GM12878 (cell line): ENCODE results near the gene DPY19L2. TPM values are rescaled to one million over a fixed set of nuclear protein-coding genes. Genes with fewer than 3 reads are reported as not detected.
A peak's percentile ranks its signal among the peaks of the same experiment; 100 is the strongest.
"Not testable (repeated sequence)": the region's sequence is repeated elsewhere in the genome, so short reads cannot be mapped to it uniquely, and the experiment has no call there.

Experiments
- ATAC-seq: fragments of 200-7000 bp; cut with Tn5 transposase; 3 replicates; pipeline ENCODE4 v1.9.1; 2020; ENCODE audit warnings: mild to moderate bottlenecking, moderate library complexity
- BruUV-seq: library from RNA; stranded (reverse); fragments of 400-500 nt; replicated peaks from 2 replicates; lab custom pipeline; 2021; lab: Mats Ljungman, UMichigan
- CTCF ChIA-PET: fragments of 300-600 bp; sonication (Branson Sonifier 250); formaldehyde crosslinking; extraction: SDS; loops from one replicate; lab custom pipeline; 2021; ENCODE audit warnings: inconsistent platforms; lab: Yijun Ruan, JAX
- POLR2A ChIA-PET: fragments of 350-600 bp; formaldehyde crosslinking; extraction: SDS; loops from one replicate; lab custom pipeline; 2021; ENCODE audit warnings: inconsistent platforms; lab: Charles Lee
- RAD21 ChIA-PET: fragments of 300-600 bp; sonication (Branson Sonifier 250); formaldehyde crosslinking; loops from one replicate; lab custom pipeline; 2023; ENCODE audit warnings: antibody characterized with exemption; ENCODE audit not compliant: unreplicated experiment; lab: Charles Lee
- SMC1A ChIA-PET: fragments of 300-600 bp; sonication (Branson Sonifier 250); formaldehyde crosslinking; loops from one replicate; lab custom pipeline; 2023; ENCODE audit not compliant: unreplicated experiment, uncharacterized antibody; lab: Charles Lee
- DNase-seq: peaks from one replicate; pipeline ENCODE4 v3.0.0-alpha.2; 2011; ENCODE audit warnings: low read depth, low spot score
- FAIRE-seq: peaks from 3 replicates; lab custom pipeline; 2011; peaks lifted over from hg19 to GRCh38; lab: Jason Lieb, UNC
- H2AFZ ChIP-seq: 2 replicates; pipeline ENCODE4 v1.6.0; 2011; ENCODE audit warnings: low read depth, low read length, control low read depth; ENCODE audit not compliant: control insufficient read depth
- H3K27ac ChIP-seq: 2 replicates; pipeline ENCODE4 v1.5.1; 2011; ENCODE audit warnings: control low read depth; ENCODE audit not compliant: control insufficient read depth, insufficient read depth
- H3K27me3 ChIP-seq, 2 experiments: replicated peaks in 1 of 2; 2 replicates each; pipeline versions ENCODE4 v1.6.0 to v1.6.1; 2011; ENCODE audit warnings: low read length in 1 of 2; ENCODE audit not compliant: control insufficient read depth in 2 of 2, insufficient read depth in 2 of 2
- H3K36me3 ChIP-seq, 2 experiments: 2 replicates each; pipeline ENCODE4 v1.5.1; 2011; ENCODE audit warnings: low read length in 1 of 2; ENCODE audit not compliant: control insufficient read depth in 2 of 2, insufficient read depth in 2 of 2
- H3K4me1 ChIP-seq: 2 replicates; pipeline ENCODE4 v1.6.1; 2011; ENCODE audit warnings: mild to moderate bottlenecking, low read length, moderate library complexity, mixed read lengths; ENCODE audit not compliant: control insufficient read depth, insufficient read depth
- H3K4me2 ChIP-seq: 2 replicates; pipeline ENCODE4 v1.6.0; 2011; ENCODE audit warnings: control low read depth; ENCODE audit not compliant: control insufficient read depth, insufficient read depth
- H3K4me3 ChIP-seq: fragments of 200-600 bp; sonication (generic); 2 replicates; pipeline ENCODE4 v1.5.1; 2016
- H3K79me2 ChIP-seq: 2 replicates; pipeline ENCODE4 v1.6.0; 2011; ENCODE audit warnings: low read length; ENCODE audit not compliant: control insufficient read depth, insufficient read depth
- H3K9ac ChIP-seq: 2 replicates; pipeline ENCODE4 v1.8.0; 2011; ENCODE audit warnings: low read length, control low read depth, mixed read lengths; ENCODE audit not compliant: control insufficient read depth, insufficient read depth
- H3K9me3 ChIP-seq: replicated peaks from 3 replicates; pipeline ENCODE4 v1.5.1; 2011; ENCODE audit warnings: mild to moderate bottlenecking, low read length; ENCODE audit not compliant: control insufficient read depth, insufficient read depth
- H4K20me1 ChIP-seq: 2 replicates; pipeline ENCODE4 v1.6.0; 2011; ENCODE audit not compliant: control insufficient read depth, insufficient read depth
- HDAC6 ChIP-seq: fragments of 200-600 bp; sonication (generic); IDR thresholded peaks from one replicate; pipeline ENCODE4 v1.8.0; 2017; ENCODE audit warnings: antibody characterized with exemption; ENCODE audit not compliant: unreplicated experiment
- WGBS: methylation state at CpG from one replicate; pipeline ENCODE4 v1.1.6; 2016; ENCODE audit warnings: low lambda C conversion rate; ENCODE audit not compliant: insufficient replicate concordance, insufficient coverage; ENCODE audit errors: missing lambda C conversion rate; 5-methylcytosine and 5-hydroxymethylcytosine counted together
- in situ Hi-C: fragments of 300-500 bp; cut with MboI; formaldehyde crosslinking; loops from 9 replicates; pipeline ENCODE4 v1.14.3; 2018; ENCODE audit warnings: mixed read lengths
- intact Hi-C: fragments of 100-400 bp; cut with micrococcal nuclease; formaldehyde crosslinking; loops from one replicate; pipeline ENCODE4 v1.14.2; 2022; ENCODE audit not compliant: unreplicated experiment
- polyA plus RNA-seq, 11 experiments: library from polyadenylated mRNA; depleted of rRNA in 4 of 11; unstranded in 6 of 11; stranded (reverse) in 5 of 11; fragments of >200 nt; fragmentation: Nextera tagmentation in 4 of 11; fragmentation: Illumina TruSeq in 1 of 11; extraction: Ambion mirVana in 4 of 11; extraction: Trizol in 1 of 11; gene quantifications; 1 replicate in 1 of 11; 2 replicates in 10 of 11; pipeline versions ENCODE4 v1.2.1 to v1.2.3, GENCODE V29; 2011 to 2016; ENCODE audit warnings: inconsistent platforms in 2 of 11, missing spikeins in 2 of 11, low read depth in 1 of 11
- total RNA-seq, 4 experiments: library from RNA; depleted of rRNA in 3 of 4; stranded (reverse); fragments of >200 nt in 3 of 4; fragmentation: Illumina TruSeq in 1 of 4; extraction: Trizol in 1 of 4; gene quantifications; 2 replicates each; pipeline versions ENCODE4 v1.2.1 to v1.2.3, GENCODE V29; 2013 to 2021

The DPY19L2 gene
- total and polyA plus RNA-seq, 10 of the 15 experiments (the other 5 are each of a cell fraction or from before 2014, with no cell fraction given) = 0.04 to 1.0 (median 0.18) TPM; not detected in 4

DNA sequence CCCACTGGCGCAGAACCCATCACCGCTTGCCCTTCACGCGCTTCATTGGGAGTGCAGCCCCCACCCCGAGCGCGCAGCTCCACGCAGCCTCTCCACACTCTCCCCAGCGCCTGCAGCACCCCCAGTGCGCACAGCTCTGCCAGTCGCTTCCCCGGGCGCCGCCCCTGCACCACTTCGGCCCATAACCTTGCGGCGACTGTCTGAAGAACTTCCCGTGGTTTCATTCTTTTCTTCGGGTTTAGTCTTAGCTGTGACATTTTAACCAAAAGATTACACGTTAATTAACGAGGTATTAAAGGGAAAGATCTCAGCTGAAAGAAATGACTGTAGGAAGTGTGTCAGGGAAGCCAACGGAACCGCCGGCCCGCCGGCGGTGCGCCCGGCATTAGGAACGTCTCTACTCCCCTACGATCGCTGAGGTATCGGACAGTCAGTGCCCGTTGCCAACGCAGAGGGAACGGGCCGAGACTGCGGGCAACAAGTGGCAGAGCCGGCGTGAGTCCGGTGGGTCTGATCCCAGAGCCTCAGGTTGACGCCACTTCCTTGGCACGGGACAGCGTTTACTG lies 590 bp upstream of the DPY19L2 start:
- not testable (repeated sequence) for DNase-seq, H3K27me3 ChIP-seq, H4K20me1 ChIP-seq
- Histone ChIP-seq H3K4me2 (peak overlapping the region; percentile 60; the same call in 1 of the 2 replicates), H3K4me3 (peak overlapping the region; percentile 55; the same call in 1 of the 2 replicates)
- TF ChIP-seq HDAC6 = peak; percentile 62
- TF ChIP-seq, all 136 proteins: peak for 1; not testable (repeated sequence) for 135
- H3K9me3 ChIP-seq, H3K36me3 ChIP-seq, CTCF ChIA-PET, RAD21 ChIA-PET, H3K79me2 ChIP-seq, H3K4me1 ChIP-seq, H3K9ac ChIP-seq, POLR2A ChIA-PET, BruUV-seq, SMC1A ChIA-PET, H3K27ac ChIP-seq, FAIRE-seq: not testable (repeated sequence)
- in situ Hi-C loops = loop anchor here (5.0 to 10.0 kb wide), 2 partner anchors 133 to 596 kb away; no protein-coding TSS in a partner anchor
- peak overlapping the region; percentile 17; the same call in 1 of the 2 replicates for H2AFZ ChIP-seq
- 1% methylated on average over 39 of the region's 44 CpGs for WGBS
- intact Hi-C loops = loop anchor here (5.0 to 10.0 kb wide), 2 partner anchors 564 to 588 kb away; no protein-coding TSS in a partner anchor
- peak; percentile 69 for ATAC-seq

DNA sequence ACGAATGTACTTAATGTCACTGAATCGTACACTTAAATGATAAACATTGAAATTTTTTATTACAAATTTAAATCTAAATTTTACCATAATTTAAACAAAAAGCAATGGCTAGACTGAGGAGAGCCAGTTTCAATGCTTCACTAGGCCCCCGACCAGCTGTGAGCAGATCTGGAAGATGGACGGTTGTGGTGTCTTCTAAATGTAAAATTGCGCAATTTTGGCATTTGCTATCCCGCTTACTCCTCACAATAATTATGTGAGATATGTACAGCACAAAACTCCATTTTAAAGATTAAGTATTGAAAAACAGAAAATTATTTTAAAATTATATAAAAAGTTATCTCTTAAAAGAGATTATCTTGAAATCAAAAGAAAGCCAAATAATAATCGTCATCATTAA lies 5.3 kb downstream of the DPY19L2 start:
- RAD21 ChIA-PET = not testable (repeated sequence)

DNA sequence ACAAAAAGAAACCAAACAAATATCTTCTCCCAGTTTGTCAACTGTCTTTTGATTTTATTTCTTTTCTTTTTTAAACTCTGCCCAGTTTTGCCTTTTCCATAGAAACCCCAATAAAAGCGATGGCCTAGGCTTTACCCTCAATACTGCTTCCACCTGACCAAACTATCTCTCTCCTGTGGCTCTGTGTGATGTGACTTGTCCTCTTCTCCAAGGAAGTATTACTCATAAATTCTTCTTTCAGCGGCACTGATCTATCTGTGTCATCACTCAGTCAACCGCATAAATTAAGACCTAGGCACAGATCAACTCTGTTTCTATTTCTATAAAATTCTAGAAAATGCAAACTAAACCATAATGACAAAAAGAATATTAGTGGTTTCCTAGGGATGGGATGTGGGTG lies 9.8 kb downstream of the DPY19L2 start:
- ATAC-seq, BruUV-seq, H2AFZ ChIP-seq, H3K4me2 ChIP-seq, H3K36me3 ChIP-seq, H3K27me3 ChIP-seq, RAD21 ChIA-PET, CTCF ChIA-PET, H3K27ac ChIP-seq, H4K20me1 ChIP-seq, H3K4me1 ChIP-seq, H3K9me3 ChIP-seq, FAIRE-seq, in situ Hi-C loops, H3K4me3 ChIP-seq, DNase-seq, H3K79me2 ChIP-seq, SMC1A ChIA-PET, H3K9ac ChIP-seq, intact Hi-C loops, POLR2A ChIA-PET: not testable (repeated sequence)
- WGBS = 42% methylated on average over 3 of the region's 3 CpGs

More for the DNA sequence above, 5.3 kb downstream of the DPY19L2 start:
- WGBS = 66% methylated on average over 7 of the region's 7 CpGs
- H4K20me1 ChIP-seq, H3K27me3 ChIP-seq, ATAC-seq, SMC1A ChIA-PET, POLR2A ChIA-PET, CTCF ChIA-PET, BruUV-seq, H3K79me2 ChIP-seq, H3K4me2 ChIP-seq, H3K9ac ChIP-seq, H3K4me1 ChIP-seq, H2AFZ ChIP-seq, DNase-seq, H3K9me3 ChIP-seq, H3K36me3 ChIP-seq, FAIRE-seq, H3K27ac ChIP-seq, H3K4me3 ChIP-seq: not testable (repeated sequence)
- in situ Hi-C loops = loop anchor here (10.0 kb wide), 1 partner anchor 602 kb away; no protein-coding TSS in a partner anchor
- intact Hi-C loops = loop anchor here (10.0 kb wide), 1 partner anchor 558 kb away; no protein-coding TSS in a partner anchor

DNA sequence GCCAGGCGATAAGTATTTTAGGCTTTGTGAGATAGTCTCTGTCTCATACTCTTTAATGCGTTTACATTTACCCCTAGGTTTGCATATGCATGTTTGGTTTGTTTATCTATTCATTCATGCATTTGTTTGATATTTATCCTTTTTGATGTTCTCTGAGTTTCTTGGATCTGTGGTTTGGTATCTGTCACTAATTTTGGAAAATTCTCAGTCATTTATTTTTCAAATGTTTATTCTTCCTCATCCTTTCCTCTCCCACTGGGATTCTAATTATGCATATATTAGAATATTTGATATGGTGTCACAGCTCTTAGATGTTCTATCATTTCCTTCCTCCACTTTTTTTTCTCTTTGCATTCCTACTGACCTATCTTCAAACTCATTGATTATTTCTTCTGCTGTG lies 11.9 kb downstream of the DPY19L2 start:
- DNase-seq, in situ Hi-C loops, H3K36me3 ChIP-seq, SMC1A ChIA-PET, H3K27me3 ChIP-seq, ATAC-seq, H3K4me2 ChIP-seq, POLR2A ChIA-PET, H3K4me3 ChIP-seq, RAD21 ChIA-PET, H3K4me1 ChIP-seq, intact Hi-C loops, CTCF ChIA-PET, H3K79me2 ChIP-seq, H3K27ac ChIP-seq, H3K9ac ChIP-seq, H2AFZ ChIP-seq, H4K20me1 ChIP-seq, BruUV-seq, FAIRE-seq, H3K9me3 ChIP-seq: not testable (repeated sequence)
- WGBS = 3% methylated on average over 2 of the region's 2 CpGs
